ENCODE results near the gene ADAMTS17.

The ADAMTS17 gene

DNA sequence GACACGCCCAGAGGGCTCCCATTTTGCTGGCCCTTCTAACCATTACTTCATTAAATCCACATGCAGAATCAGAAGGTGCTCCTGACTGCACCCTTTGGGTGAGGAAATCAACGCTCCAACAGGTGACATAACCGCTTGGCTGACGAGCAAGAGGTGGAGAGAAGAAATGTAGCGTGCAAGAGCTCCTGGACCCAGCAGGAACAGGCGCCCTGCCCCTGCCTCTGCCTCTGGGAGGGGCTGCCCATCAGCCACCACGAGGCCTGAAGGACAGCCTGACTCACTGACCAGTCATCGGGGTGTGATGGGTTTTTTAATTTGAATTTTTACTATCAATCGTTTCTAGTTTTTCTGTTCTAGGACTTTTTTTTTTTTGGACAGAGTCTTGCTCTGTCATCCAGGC lies 218.2 kb downstream of the ADAMTS17 start:
- no peak for DNase-seq

DNA sequence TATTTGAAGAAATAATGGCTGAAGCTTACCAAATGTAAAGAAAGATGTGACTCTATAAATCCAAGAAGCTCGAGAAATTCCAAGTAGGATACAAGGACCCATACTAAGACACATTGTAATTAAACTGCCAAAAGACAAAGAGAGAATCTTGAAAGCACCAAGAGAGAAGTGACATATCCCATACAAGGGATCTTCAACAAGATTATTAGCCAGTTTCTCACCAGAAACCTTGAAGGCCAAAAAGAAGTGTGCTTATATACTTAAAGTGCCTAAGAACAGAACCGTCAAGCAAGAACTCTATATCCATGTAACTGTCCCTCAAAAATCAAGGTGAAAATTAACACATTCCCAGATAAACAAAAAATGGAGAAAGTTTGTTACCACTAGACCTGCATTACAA lies 220.5 kb downstream of the ADAMTS17 start:
- no peak for DNase-seq

GRCh38 chr15:100120111-100120510 lies 221.7 kb downstream of the ADAMTS17 start:
- DNase-seq, result no peak

- no peak for DNase-seq
Measured at GRCh38 chr15:100118546-100118945, 223.2 kb downstream of the ADAMTS17 start.

GRCh38 chr15:100116416-100117190 lies 225.2 kb downstream of the ADAMTS17 start:
- no peak for DNase-seq

DNA sequence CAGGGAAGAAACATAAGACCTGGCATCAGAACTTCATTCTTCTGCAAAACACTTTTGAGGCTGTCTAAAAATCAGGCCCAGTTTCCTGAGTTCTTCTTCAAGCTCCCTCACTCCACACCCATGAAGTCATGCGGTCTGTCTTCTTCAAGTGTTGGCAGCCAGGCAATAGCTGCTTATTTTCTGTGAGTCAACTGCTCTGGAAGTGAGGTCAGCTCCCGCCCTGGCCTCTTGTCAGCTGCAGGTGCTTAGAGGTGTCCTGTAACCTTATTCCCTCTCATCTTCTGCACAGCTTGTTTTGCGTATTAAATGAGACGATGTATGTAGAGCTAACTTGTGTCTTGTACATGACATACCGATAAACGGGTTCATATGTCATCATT lies 226.1 kb downstream of the ADAMTS17 start:
- DNase-seq, result no peak

GRCh38 chr15:100115066-100115710 lies 226.6 kb downstream of the ADAMTS17 start:
- no peak for DNase-seq

DNA sequence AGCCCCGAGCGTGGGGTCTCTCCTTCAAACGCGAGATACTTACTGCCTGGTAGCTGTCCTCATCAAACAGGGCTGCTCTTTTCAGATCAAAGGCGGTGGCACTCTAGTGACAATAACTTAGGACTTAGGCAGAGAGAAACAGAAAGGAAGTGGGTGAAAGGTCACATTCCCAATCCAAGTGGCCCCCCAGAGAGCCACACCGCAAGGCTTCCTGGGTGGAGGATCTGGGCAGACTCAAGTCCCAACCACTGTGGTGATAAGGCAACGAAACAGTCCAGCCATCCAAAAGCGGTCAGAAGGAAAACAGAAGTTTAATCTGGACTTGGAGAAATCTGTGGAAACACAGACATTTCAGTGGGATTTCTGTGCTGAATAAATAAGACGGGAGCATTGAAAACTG lies 227.2 kb downstream of the ADAMTS17 start:
- DNase-seq, result no peak

DNA sequence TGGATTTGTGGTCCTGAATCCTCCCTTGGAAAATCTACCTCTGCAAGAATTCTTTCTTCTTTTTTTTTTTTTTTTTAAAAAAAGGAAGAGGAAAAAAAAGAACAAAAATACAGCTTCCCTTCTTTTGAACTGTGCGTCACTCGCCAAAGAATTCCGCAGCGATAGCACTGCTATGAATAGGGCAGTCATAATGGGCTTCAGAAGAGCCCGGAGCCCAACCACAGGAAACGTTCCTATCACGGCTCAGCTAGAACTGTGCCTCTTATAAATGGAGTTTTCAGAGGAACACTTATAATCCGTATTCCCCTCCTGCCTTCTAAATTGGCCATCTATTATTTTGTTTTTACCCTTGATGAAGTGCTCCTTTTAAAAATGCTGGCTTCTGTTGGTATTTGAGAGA lies 227.7 kb downstream of the ADAMTS17 start:
- DNase-seq, result no peak

DNA sequence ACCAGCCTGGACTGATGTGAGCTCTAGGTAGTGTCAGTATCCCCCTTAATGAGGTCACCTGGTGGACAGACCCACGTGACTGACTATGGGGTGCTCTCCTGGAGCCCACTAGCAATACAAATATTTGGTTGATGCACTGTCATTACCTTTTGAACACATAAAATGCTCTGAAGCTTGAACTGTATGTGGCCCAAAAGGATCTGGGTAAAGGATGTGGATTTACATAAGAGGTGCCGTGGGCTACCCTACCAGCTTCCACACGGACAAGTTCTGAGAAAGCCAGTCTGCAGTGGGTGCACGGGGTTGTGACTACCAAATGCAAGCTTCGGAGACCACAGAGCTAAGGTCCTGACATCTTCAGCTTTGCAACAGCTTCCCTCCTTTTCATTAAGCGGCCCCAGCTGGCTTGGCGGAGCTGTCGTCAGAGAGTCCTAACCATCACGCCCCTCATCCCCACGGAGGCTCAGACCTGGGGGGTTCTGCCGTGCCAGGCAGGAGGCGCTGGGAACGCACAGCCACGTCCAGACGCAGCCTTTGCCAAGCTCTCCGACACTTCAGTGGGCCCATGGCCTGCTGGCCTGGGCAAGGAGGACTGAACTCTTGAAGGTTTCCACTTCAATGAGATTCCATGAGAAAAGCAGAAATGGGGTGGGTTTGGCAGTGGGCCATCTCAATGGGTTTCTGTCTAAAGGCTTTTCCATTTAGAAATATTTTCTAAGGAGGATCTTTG lies 228.3 kb downstream of the ADAMTS17 start:
- DNase-seq, result no peak

DNA sequence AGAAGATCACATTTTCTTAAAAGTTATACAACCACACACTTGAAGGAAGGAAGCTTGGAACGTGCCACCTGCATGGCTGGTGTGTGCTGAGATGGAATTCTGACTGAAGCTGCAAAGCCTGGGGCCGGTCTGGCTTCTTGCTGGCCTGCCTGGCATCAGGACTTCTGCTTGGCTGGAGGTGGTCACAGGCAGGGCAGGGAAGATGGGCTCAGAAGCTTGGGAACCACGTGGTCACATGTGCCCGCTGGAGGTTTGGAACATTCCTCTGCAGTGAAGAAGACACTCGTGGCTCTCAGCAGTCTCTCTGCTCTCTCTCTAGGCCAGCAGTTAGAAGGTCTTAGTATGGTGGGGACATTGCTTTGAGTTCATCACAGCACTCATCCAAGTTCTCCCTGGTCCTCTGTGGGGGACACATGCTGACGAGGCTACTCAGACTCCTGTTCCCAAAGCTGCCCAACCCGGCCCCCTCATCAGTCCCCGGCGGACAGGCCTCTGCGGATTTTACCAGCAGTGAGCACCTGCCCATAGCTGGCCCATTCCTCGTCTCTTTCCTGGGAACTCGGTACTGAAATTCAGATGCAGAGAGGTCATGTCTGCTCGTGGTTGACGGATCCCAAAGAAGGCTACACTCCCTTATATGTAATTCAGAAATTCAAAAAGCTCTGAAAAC lies 229.0 kb downstream of the ADAMTS17 start:
- no peak for DNase-seq

DNA sequence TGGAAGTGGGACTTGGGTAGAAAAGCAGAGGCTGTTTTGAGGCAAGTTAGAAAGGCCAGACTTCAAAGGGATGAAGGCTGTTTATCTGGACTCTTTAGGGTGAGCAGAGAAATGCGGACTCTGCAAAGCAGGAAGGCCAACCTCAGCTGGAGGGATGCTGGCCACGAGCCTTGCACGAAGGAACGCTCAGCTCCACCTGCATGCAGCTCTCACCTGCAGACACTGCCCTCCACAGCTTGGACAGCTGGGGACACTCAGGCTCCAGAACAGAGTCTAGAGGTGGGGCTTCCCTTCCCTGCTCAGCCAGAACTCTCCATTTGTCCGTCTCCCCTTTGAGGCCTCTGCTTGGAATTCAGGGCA lies 229.7 kb downstream of the ADAMTS17 start:
- DNase-seq, result no peak

DNA sequence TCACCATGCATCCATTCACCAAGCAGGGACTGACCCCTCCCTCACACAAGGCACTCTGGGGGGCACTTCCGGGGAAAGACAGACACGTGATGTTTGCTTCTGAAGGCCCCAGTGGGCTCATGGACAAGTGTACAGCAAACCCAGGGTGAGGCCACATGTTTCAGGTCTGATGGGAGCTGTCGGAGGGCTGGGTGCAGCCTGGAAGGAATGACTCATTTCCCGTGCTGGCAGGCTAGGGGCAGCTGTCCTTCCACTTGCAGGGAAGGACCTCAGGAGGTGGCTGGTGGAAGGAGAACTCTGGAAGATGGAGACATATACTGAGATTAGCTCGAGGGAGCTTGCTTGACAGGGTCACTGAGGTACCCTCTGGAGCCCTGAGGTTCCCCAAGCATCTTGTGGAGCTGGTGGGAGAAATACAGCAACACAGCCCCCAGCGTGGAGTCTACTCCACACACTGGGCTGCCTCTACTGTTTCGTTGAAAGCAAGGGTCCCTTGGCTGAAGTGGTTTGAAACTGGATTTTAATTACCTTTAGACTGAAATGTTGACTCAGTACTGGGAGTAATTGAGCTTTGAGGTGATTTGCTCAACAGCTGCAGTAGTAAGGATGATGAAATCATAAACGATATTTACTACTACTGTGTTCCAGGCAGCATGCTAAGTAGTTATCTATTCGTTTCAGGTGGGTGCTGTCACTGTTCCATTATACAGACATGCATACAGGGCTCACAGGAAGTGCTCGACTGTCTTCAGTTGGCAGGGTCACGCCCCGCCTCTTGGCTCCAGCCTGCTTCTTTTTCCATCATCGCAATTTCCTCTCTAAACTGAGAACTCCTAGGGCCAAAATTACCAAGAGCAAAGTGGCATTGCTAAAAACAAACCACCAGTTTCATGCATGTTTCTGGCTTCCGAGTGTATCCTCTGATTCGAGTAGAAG lies 230.4 kb downstream of the ADAMTS17 start:
- DNase-seq, result no peak

DNA sequence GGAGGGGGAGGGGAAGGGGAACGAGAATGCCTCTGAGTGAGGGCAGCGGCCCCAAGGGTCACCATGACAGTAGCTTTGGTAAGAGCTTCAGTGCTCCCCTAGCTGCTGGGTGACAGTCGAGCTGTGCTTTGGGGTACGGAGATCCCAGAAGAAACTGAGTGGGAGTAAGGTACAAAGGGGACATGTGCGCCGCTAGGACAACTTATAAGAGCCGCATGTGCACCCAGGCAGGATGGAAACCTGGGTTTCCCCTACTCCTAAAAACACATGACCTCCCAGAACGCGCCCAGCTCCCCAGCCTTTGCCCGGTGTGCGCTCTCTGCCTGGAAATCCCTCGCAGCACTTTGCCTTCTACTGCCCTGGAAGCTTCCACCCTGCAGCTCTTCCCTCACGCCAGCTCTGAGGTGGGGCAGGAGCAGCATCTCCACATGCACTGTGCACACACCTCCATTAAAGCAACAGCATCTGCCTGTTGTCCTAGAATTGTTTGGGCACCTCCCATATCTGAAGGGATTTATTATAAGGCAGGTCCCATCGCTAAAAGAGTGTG lies 232.2 kb downstream of the ADAMTS17 start:
- DNase-seq, result no peak

- DNase-seq, result no peak
Measured at GRCh38 chr15:100108846-100109245, 232.9 kb downstream of the ADAMTS17 start.

- no peak for DNase-seq
Measured at GRCh38 chr15:100108346-100108745, 233.4 kb downstream of the ADAMTS17 start.

GRCh38 chr15:100107606-100108225 lies 234.1 kb downstream of the ADAMTS17 start:
- no peak for DNase-seq

DNA sequence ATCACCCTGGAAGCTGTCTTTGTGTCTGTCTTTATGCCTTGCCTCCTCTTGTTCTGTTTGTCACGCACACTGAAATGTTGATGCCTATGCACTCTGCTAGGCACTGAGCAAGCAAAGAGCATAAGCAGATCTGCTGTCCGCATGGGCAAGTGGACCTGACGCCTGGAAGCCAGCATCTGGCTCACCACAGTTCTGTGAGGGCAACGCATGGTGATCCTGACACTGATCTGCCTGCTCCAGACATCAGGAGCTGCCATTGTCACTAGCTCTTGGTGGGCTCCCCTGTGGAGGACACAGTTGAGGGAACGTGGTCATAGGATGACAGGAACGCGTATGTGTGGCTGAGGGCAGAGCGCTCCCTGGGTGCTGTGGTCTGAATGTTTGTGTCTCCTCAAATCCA lies 234.6 kb downstream of the ADAMTS17 start:
- no peak for DNase-seq

DNA sequence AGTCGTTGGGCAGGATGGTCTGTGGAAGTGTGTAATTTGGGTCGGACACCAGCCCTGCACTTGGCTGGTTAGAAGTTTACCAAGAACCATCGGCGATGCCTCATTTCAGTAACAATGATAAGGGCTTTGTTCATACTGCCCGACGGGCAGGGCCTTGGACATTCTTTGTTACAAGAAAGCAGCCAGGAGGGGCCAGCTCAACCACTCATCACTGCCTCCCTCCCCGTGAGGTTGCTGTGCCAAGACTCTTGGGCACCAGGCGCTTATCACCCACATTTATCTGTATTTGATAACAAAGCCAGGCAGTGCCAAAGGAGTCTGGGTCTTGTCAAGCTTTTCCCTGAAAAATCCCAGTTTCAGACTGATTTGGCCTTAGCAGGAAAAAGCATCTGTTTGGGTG lies 235.0 kb downstream of the ADAMTS17 start:
- DNase-seq, result no peak

- no peak for DNase-seq
Measured at GRCh38 chr15:100105101-100105500, 236.7 kb downstream of the ADAMTS17 start.

DNA sequence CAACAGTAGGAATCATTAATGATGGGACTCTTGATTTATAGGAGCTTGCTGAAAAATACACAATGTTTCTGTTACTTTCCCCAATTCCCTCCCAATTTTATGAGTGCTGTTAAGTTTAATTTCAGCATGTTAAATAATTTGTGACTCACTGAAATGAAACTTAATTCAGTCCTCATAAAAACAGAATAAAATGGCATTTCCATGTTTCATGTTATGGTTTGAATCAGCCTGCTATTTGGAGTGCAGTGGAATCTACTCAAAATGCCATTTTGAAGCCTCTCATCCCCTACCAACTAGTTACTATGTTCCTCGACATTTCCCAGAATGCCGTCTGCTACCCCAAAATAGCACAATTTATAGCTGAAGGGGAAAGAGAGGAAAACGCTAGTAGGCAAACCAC lies 237.5 kb downstream of the ADAMTS17 start:
- DNase-seq, result no peak

DNA sequence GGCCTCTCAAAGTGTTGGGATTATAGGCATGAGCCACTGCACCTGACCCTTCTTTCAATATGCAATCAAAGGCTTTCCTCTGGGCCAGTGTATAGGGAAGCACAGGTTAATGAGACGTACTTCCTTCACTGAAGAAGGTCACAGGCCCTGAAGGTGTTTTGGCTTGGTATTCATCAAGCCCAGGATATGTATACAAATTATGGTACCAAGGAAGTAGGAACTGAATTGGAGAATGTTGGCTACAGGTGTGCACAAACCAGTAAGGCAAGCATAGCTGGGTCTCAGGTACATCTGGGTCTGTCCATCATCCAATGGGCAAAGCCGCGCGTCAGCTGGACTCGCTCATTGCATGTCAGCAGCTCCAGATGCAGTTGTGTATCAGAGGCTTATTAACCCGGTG lies 237.9 kb downstream of the ADAMTS17 start:
- DNase-seq, result no peak
